GM10847 (cell line): ENCODE data around the gene C5orf52.

Experiments
- POLR2A ChIP-seq: IDR thresholded peaks from 2 replicates; pipeline ENCODE4 v1.6.1; 2011; ENCODE audit not compliant: insufficient read length; ENCODE audit errors: extremely low read depth

C5orf52 gene

DNA sequence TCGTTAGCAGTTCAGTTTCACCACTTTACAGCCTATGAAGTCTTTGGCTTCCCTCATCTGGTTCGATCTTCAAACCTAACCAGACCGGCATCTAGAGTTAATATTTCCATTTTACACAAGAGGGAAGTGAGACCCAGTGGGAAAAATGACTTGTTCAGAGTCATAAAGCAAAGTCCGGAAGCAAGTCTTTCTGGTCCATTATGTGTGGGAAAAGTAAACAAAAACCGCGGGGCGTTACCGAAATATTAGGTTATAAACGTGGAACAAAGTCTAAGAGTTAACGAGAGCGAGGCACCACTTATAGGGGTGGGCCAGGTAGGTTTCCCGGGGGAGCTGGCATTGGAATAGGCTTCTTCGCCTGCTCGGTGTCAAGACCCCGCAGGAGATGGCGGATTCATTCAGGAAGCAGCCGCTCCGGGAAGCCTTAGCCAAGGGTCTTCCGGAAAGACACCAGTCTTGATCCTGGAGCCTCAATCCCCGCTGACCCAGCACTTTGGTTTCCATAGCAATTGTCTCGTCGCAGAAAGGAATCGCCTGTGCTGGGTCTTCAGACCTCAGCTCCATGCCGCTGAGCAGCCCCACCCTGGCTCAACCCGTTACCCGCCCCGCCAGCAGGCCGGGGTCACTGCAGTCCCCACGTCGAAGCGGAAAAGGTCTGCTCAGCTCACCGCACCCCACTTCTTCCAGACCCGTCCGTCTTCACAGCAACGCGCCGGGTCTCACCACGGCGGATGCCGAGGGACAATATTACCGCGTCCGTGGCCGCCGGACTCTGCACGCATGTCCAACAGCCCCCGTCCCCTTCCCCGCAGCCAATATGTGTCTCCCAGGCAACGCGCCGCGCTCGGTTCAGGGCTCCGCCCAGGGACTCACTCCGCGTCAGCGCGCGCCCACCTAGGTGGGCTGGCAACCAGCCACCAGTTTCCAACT lies at the start of gene C5orf52:
C5orf52 (plus strand) TSS at position 872 of the 930 bp plus-strand sequence. CDS start 82 bp downstream, outside the sequence.
- TF ChIP-seq POLR2A: no peak

DNA sequence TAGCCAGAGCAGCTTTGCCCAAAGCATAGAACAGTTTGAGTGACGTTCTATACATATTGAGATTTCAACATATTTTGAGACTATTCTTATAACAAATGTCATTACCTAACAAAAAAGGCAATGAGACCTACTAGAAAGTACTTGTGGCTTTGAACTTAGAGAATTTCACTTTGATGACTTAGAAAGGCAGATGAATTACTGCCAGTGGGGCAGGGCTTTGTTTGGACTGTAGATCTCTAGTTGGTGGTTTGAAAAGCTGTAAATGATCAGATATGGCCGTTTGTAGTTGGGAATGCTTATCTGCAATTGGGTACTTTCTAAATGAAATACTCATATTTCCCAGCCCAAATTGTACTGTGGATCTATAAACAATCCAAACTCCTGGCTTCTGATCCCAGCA lies 47.2 kb upstream of the C5orf52 start:
- TF ChIP-seq POLR2A: no peak

DNA sequence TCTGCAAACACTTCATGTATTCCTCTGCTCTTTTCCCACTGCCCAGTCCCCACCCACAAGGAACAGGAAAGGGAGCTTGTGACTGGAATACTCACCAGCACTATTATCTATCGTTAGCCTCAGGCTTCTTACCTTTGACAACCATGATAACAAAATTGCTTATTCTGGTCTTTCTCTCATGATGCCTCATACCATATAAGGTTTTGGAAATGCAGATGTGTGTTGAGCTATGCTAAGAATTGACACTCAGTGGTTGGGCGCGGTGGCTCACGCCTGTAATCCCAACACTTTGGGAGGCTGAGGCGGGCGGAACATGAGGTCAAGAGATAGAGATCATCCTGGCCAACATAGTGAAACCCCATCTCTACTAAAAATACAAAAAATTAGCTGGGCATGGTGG lies 44.5 kb upstream of the C5orf52 start:
- TF ChIP-seq POLR2A: no peak

DNA sequence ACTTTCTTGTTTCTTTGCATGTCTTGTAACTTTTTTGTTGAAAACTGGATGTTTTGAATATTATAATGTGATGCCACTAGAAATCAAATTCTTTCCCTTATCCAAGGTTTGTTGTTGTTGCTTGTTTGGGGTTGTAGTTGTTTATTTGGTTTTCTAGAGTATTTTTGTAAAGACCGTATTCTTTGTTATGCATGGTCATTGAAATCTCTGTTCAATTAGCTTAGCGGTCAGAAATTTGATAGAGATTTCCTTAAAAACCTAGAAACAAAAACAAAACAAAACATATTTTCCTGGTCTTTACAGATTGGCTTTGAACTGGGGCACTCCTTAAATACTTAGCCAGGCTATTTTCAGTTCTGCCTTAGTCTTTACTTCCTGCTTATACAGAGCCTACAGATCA lies 41.0 kb upstream of the C5orf52 start:
- no peak for TF ChIP-seq POLR2A

DNA sequence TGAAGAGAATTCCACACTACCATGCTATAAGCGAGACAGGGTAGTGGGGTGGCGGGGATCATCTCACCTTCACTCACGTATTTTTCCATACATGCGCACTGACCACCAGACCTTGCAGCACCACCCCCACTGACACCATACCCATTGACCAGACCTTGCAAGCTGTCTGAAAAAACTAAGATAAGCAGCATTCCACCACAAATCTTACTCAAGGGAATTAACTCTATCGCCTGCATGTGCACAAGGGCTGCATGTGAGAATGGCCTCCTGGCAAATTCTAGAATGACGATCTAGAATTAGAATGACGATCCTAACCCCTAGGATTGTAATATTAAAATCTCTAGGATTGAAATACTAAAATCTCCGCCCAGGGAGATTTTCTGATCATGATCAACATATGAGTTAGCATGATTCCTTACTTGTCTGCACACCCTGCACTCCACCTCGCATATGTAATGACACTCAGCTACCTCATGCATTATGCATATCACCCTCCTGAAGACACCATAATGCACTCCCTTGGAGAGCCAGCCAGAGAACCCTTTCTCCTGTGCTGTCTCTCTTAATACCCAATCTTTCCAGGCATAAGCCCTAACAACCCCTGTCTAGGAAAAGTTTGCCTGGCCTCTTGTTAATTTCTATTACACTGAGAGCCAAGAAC lies 30.8 kb upstream of the C5orf52 start:
- no peak for TF ChIP-seq POLR2A

DNA sequence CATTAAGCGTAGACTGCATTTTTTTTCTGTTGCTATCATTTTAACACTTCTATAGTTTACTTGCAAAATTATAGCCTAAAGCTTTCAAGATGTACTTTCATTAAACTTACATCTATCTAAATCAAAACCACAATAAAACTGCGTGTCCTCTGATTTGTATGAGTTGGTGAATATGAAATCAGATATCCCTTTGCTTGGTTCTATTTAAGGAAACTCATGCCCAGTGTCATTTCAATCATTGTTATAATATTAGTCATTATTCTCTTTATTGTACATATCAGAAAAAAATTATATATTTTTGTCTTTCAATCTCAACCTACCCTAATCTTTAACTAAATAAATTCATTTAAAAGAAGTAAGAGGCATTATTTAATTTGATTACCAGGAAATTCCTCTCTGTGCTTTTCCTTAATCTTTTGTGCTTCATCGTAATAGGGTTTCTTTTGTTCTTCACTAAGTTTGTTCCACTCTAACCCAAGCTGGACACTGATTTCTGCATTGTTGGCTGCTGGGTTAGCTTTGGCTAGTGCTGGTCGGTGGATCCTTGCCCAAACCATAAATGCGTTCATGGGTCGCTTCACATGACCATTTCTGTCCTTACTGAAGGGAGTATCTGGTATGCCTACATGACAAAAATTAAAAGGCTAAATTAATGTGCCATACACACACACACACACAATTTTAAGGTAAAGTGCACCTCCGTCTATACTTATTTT lies 22.9 kb upstream of the C5orf52 start:
- TF ChIP-seq POLR2A: no peak

DNA sequence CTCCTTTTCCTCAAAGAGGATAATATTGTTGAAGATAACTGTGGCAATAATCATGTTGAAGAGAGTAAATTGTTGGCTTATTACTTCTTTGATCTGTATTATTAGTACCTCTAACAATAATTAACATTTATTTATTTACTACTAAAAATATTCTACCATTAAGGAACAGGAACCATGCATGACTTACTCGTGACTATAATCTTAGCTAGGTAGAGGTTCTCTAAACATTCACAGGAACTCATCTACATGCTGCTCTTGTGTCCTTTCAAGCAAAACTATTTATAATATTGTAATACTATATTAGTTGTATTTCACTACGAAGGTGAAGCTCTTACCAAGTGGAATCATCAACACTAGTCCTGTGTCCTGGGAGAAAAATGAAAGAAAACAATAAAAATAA lies 22.2 kb upstream of the C5orf52 start:
- no peak for TF ChIP-seq POLR2A

DNA sequence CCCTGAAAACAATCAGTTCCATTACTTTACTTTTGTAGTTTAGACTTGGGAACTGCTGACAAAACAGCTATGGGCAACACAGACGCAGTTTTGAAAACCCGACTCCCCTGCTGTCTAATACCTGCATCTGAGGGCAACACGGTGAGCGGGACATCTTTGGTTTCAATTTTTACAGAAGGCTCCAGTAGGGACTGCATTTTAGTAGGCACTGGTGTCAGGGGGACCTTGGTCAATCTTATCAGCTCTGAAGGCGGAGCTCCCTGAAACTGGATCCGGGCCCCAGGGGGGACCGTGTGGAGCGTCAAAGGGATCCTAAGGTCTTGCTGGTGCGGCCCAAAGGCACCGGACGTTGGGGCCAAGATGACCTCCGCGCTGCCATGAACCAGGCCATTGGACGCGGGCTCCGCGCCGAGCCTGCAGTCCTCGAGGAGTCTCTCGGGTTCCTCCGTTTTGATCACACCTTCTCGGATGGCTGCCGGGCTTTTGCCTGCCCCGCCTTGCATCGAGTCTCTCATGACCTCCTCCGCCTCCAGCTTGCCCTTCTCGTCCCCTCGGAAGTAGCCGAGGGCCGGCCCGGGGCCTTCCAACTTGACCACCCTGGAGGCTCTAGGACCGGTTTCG lies 20.2 kb upstream of the C5orf52 start:
- no peak for TF ChIP-seq POLR2A

DNA sequence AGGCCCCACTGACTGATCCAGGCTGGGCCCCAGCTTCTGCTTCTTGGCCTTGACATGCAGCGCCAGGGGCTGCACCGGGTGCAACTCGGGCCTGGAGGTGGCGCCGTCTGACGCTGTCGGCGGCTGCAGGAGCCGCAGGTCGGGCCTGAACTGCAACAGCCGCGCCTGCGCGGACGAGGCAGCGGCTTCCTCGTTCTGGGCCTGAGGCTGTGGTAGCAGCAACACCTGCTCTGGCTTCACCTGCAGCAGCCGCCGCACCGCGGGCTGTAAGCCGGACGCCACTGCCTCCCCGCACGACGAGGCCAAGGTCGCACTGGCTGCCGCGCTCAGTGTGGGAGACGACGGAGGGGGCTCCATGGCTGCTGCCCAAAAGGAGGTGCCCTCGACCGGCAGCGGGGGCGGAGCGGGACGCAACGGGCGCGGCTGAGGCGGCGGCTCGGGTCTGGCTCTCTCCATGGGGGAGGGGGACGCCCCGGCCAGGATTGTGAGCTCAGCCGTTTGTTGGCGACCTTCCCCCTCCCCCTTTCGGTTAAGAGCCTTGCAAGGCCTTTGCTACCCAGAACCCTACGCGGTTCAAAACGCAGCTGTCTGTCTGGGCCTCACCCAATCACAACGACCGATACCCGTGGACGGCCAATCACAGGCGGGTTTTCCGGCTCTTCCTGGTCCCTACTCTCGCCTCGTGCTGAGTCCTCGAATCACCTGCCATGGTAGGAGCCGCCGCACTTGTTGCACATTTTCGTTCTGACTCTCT lies 19.5 kb upstream of the C5orf52 start:
- no peak for TF ChIP-seq POLR2A

DNA sequence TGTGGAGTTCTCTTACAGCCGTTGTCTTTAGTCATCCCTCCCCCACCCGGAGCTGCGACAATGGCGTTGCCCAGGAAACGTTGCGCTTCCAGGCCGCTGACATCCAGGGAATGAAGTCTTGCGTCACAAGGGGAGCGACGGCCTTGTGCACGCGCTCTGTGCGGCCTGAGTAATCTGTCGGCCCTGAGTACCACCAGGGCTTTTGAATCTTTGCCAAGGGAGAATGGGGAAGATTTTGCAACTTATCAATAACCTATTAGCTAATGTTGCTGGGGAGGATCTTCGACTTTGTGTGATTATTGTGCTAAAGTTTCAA lies 19.0 kb upstream of the C5orf52 start, which contains the start of gene SOX30:
SOX30 (minus strand) TSS at position 62 of the 316 bp plus-strand sequence. CDS start 360 bp downstream, outside the sequence.
- no peak for TF ChIP-seq POLR2A

DNA sequence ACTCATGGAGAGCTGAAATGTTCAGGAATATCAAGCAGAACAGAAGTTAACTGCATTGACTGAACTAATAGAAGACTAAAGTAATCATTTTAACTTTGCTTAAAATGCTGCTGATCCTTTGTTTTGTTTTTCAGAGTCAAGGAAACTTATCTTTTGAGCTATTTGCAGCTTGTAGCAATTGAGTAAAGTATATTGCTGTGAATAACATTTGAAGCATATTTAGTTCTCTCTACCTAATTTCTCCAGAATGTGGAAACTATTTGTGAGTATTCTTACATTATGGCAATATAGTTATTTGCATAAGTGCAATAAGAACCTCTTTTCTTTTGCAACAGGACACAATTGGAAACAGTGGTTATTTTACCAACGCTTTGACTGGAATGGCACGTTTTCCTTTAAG lies 13.8 kb upstream of the C5orf52 start:
- TF ChIP-seq POLR2A: no peak

DNA sequence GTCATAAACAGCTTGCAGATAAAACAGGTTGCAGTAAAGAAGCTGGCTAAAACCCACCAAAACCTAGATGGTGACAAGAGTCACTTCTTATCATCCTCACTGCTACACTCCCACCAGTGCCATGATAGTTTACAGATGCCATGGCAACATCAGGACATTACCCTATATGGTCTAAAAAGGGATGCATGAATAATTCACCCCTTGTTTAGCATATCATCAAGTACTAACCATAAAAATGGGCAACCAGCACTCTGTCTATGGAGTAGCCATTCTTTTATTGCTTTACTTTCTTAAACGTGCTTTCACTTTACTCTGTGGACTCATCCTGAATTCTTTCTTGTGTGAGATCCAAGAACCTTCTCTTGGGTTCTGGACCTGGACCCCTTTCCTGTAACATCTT lies 12.4 kb upstream of the C5orf52 start:
- no peak for TF ChIP-seq POLR2A

DNA sequence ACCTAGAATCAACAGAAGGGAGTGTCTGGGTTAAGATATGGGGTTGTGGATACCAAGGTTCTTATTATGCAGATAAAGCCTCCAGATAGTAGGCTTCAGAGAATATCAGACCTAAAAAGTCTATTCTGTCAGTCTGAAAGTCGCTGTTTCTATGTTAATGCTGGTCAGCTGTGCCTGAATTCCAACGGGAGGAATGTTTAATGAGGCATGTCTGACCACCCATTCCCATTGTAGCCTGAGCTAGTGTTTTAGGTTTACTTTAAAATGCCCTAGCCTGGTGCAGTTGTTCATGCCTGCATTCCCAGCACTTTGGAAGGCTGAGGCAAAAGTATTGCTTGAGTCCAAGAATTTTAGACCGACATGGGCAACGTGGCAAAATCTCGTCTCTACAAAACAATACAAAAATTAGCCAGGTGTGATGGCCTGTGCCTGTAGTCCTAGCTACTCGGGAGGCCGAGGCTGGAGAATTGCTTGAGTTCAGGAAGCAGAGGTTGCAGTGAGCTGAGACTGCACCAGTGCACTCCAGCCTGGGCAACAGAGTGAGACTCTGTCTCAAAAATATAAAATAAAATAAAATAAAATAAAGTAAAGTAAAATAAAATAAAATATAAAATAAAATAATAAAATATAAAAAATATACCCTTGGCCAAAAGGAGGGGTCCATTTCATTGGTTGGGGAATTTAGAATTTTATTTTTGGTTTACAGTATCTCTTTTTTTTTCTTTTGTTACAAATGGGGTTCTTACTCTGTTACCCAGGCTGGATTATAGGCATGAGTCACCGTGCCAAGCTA lies 11.3 kb upstream of the C5orf52 start:
- no peak for TF ChIP-seq POLR2A
